Hematopoietic multipotent progenitor cell treated with erythropoietin and hydrocortisone succinate and interleukin-3 and kit ligand, for 4 days (in vitro differentiated cells): ENCODE results near the gene RENBP.
"Not testable (repeated sequence)": the region's sequence is repeated elsewhere in the genome, so short reads cannot be mapped to it uniquely, and the experiment has no call there.

Experiments used
- DNase-seq: peaks from one replicate; pipeline ENCODE4 v3.0.0-alpha.2; 2015

The RENBP gene

DNA sequence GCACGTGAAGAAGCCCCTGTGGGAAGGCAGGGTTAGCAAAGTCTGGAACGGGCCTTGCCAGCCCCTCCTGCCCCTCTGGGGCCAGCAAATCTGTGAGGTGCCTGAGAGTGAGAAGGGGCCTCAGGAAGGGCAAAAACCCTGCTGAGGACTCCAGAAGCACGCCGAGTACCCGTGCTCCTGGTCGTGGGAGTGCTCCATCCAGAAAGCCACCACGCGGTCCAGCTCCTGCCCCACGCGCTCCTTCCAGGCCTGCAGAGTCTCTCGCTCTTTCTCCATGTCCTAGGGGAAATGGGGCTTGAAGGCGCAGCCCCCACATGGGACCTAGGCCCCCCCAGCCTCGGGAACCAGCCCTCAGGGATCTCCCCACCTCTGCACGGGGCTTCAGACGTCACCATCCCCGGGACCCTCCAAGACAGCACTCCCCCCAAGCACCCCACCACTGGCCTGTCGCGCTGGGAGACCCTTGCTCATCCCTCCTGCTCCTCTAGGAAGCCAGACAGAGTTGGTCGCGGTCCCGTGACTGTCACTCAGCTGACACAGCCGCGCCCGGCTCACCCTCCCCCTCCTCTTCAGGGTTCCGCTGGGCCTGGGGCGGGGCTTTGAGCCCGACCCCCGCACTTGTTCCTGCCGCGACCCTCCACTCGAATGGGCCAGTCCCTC is at the start of gene RENBP:
Gene RENBP, minus strand, starts transcription at position 504 of the 660 bp plus-strand sequence. Its CDS starts 33 bp downstream, at position 471.
- peak; percentile 78 for DNase-seq

DNA sequence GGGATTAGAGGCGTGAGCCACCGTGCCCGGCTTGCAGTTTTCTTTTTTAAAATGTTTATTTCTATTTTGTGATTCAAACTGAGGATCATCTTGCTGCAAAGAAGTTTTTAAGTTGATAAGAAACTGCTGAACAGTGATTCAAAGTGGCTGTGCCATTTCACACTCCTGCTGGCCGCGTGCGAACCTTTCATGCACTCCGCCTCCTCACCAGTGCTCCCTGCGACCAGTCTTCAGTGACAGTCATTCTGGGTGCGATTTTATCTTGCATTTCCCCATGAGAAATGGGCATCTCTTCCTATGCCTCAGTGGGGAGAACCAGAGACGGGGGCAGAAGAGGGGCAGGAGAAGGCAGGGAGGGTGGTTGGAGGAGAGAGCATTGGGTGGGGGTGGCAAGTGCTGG is 49.5 kb upstream of the RENBP start:
- DNase-seq: no peak

DNA sequence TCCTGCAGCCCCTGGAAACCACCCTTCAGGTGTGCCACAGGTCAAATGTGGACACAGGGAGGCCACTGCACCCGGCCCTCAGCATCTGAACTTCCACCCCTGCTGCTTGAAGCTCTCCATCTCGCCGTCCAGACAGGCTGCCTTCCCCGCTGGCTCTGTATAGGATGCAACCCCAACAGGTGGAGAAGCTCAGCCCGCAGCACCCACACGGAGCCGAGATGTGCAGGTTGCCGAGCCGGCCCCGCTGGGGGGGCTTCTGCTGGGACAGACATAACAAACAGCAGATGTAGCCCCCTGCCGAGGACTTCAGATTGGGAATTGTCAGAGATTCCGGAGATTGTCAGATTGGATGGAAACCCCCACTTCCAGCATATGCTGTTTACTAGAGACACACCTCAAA is 48.6 kb upstream of the RENBP start:
- no peak for DNase-seq

DNA sequence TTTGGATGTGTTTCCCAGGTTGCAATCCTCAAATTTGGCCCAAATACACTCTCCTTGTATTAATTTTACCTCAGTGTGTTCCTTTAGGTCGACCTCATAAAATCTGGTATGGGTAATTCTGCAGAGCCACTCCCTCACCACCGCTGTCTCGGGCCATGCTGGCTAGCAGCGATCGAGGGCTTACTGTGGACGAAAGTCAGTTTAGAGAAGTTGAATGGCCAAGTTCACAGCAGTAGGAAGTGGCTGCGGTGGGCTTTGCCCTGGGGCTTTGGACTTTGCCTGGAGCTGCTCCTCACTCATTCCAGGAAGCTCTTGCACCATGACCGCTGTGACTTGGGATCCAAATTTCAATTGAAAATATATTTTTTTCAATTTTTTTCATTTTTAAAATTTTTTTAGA is 47.7 kb upstream of the RENBP start:
- no peak for DNase-seq

DNA sequence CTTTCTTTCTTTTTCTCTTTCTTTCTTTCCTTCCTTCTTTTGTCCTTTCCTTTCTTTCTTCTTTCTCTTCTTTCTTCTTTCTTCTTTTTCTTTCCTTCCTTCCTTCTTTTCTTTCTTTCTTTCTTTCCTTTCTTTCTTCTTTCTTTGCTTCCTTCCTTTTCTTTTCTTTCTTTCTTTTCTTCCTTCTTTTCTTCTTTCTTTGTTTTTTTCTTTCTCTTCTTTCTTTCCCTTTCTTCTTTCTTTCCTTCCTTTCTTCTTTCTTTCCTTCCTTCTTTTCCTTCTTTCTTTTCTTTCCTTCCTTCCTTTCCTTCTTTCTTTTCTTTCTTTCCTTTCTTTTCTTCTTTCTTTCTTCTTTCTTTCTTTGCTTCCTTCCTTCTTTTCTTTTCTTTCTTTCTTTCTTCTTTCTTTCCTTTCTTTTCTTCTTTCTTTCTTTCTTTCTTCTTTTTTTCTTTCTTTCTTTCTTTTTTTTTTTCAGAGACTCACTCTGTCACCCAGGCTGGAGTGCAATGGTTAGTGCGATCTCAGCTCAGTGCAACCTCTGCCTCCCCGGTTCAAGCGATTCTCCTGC is 46.7 kb upstream of the RENBP start:
- DNase-seq: no peak

DNA sequence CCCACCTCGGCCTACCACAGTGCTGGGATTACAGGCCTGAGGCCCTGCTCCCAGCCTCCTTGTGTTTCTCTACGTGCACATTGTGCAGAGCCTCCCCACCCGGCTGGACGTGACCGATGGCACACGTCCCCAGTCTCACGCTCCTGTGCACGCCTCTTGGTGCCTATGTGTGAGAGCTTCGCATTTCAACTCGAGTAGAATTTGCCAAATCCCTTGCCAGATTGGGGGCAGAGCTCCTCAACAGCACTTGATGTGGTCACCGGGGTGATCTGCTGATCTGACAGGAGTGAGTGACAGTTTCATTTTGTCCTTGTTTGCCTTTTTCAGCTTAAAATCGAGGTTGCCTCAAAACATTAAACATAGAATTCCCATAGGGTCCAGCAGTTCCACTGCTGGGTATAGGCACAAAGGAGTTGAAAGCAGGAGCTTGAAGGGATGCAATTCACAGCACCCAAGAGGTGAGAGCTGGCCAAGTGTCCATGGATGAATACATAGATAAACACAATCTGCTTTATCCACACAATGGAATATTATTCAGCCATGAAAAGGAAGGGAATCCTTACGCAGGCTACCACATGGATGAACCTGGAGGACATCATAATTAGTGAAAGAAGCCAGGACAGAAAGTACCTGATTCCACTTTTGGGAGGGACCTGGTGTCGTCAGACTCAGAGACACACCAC is 45.7 kb upstream of the RENBP start:
- no peak for DNase-seq

DNA sequence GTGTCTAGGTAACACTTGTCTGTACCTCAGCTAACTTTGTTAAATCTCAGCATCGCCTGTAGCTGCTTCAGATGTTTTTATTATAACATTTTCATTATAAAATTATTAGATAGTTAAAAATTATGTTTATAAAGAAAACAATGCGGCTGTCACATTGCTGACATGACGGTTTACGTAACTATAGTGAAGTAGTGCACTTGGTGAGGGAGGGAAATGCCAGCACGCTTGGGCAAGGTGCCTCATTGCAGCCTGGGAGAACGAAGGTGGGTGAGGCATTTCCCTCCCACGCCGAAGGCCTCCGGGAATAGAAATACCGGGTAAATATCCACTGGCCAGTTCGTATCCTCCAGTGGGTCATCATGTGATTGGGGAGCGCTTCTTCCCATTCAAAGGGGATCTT is 44.0 kb upstream of the RENBP start:
- no peak for DNase-seq

DNA sequence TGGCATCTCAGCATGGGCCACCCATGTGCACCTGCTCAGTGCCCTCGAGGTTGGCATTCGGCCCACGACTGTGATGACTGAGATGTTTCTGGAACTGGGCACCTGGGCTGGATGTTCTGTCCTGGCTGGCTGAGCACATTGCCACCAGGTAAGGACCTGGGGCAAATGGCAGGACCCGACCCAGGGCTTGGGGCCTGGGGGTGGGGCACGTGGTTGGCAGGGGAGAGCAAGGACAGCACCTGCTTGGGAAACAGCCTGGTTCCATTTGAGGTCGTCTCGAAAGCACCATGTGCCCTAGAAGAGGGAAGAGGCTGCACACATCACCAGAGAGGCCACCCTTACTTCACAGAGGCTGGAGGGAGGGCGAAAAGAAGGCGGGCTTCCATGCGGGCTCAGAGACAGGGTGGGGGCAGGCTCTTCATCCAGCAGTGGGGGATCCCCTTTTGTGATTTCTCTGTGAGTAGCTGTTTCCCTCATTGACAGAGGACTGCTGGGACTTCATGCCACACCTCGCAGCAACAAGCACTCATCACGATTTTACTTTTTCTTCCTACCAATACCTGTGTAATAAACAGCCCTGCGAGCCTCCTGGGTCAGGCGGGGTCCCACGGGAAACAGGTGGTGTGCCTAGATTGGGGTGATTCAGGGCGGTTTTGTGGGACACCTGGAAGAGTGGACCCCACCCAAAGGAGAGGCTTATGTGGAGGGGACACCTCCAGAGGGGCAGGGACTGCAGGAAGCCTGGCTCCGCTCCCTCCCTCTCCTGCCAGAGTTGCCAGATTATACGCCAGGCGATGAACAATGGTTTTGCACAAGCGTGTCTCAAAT is 40.1 kb upstream of the RENBP start:
- peak; percentile 47 for DNase-seq

DNA sequence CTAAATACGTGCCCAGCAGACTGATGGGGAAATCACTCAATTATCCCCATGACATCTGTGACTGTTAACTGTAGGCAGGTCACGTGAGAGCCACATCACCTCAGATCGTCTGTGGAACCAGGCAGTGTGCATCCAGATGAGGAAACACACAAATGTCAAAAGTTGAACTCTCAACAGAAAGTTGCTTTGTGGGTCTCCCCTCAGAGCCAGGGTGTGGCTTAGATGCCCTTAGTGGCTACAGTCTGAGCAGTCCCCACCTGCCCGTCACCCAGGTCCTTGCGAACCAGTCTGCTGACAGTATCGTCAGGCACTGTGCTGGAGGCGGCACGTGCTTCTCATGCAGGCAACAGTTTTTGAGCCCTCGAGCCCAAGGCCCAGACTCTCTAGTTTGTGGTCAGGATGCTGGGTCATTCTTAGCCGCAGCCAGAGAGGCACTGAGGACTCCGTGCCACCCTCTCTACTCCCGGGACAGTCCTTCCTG is 38.9 kb upstream of the RENBP start:
- no peak for DNase-seq

DNA sequence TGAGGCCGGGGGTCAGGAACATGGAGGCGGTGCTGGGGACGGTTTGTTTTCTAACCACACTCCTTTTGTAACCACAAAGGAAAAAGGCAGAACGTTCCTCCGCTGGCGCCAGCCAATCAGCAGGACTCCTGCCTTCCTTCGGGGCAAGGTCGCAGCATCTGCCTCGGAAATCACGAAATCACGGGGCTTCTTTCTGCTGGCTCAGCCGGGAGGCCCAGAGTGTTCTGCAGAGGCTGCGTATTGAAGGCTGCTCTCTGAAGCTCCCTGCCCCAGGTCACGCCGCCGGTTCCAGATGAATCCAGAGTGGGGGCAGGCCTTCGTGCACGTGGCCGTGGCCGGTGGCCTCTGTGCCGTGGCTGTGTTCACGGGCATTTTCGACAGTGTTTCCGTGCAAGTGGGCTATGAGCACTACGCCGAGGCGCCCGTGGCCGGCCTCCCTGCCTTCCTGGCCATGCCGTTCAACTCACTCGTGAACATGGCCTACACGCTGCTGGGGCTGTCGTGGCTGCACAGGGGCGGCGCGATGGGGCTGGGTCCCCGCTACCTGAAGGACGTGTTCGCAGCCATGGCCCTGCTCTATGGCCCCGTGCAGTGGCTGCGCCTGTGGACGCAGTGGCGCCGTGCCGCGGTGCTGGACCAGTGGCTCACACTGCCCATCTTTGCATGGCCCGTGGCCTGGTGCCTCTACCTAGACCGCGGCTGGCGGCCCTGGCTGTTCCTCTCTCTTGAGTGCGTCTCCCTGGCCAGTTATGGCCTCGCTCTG is 37.5 kb upstream of the RENBP start:
- DNase-seq: peak; percentile 88

DNA sequence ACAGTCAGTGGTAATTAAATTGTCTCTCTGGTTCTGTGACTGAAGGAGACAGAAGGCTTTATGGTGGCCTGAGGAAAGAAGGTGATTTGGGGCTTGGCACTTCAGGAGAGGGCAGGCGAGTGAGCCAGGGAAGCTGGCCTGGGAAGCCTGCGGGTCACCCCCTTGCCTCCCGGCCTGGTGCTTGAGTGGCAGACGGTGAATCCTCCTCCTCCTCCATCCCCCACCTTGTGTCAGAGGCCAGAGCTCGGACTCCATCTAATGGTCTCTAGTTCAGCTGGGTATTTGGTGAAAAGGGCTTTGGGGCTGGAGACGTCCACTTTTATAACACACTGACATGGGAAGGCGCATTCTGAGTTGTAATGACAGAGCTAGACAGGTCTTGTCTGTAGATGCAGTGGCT is 36.8 kb upstream of the RENBP start:
- DNase-seq: no peak

DNA sequence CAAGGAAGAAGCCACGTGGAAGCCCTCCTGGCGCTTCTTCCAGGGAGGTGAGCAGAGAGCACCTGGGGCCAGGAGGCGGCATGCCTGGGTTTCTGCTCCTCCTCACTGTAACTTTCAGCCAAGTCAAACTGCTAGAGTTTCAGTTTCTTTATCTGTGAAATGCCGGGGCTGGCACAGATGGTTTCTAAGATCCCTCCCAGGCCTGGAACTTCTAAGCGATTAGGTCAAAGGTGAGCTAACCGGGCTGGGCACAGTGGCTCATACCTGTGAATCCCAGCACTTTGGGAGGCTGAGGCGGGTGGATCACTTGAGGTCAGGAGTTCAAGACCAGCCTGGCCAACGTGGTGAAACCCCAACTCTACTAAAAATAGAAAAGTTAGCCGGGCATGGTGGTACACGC is 36.0 kb upstream of the RENBP start:
- DNase-seq: not testable (repeated sequence)

DNA sequence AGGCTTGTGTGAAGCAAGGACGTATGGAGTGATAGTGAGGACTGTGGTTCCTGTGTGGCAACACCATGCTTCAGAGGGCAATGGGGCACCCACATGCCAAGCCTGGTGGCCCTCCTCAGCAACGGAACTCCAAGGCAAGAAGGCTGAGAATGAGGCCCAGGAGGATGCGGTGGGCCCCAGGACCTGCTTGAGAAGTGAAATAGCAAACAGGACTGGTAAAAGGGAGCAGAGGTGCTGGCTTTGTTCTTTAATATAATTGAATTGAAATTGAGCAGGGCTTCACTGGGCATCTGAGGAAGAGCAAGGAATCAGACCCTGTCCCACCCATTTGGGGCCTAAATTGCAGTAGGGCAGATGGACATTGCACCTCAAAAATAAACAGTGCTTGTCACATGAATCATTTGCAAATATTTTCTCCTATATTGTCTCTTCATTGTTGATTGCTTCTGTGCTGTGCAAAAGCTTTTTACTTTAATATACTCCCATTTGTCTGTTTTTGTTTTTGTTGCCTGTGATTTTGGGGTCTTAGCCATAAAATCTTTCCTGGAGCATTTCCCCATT is 30.4 kb upstream of the RENBP start:
- peak; percentile 35 for DNase-seq

DNA sequence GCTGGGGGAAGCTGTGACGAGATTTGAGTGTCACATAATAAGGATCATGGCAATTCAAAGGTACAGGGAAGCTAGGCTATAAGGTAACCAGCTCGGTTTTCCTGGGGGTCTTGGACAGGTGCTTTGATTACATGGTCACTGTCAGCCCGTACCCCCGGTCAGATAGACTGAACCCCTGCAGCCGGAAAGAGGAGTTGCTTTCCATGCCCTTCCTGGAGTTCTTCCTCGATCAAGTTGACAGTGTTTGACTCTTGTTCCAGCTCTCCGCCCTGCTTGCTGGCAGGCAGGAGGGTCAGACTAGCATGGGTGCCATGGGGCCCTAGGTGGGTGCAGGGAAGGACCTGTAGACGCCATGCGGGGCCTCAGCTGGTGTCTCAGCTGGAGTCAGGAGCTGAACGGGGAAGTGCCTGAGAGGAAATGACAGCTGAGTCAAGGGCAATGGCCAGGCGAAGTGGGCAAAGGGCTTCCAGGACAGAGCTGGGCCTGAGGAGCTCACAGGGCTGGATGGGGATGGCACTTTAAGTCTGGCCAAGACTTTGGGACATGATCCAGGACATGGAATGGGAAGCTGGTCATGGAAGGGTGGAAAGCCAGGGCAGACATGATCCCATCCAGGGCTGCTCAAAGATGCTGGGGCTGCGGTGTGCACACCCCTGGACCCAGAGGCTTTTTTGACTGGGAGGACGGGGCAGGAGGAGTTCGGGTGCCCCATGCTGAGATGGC is 29.7 kb upstream of the RENBP start:
- DNase-seq: peak; percentile 26

DNA sequence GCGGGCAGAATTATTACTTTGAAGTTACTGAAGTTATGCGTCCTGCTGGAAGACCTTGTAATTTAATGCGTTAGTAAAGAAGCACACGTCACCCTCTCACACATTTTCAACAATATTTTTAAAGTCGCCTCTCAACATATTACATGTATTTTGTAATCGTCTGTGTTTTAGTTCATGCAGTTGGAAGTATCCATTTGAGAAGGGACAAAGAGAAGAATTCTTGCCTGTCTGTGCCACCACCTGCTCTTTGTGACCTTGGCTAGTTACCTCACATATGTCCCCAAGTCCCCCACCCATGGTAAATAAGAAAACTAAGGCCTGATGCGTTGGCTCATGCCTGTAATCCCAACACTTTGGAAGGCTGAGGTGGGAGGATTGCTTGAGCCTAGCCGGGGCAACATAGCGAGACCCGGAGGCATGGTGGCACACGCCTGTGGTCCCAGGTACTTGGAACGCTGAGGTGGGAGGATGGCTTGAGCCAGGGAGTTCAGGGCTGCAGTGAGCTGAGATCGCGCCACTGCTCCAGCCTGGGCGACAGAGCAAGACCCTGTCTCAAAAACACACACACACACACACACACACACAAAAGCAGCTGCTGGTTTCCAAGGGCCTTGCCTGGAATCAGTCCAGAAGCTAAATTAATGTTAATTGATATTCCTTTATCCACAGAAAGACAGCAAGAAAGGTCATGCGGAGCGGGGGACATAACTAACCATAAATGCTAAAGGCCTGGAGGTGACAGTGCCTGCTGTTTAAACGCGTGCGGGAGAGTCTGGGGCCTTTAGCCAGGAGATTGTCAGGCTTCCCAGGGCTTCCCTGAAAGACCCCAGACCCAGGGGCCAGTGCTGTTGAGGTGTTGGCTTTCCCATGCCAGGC is 28.9 kb upstream of the RENBP start:
- DNase-seq: no peak

DNA sequence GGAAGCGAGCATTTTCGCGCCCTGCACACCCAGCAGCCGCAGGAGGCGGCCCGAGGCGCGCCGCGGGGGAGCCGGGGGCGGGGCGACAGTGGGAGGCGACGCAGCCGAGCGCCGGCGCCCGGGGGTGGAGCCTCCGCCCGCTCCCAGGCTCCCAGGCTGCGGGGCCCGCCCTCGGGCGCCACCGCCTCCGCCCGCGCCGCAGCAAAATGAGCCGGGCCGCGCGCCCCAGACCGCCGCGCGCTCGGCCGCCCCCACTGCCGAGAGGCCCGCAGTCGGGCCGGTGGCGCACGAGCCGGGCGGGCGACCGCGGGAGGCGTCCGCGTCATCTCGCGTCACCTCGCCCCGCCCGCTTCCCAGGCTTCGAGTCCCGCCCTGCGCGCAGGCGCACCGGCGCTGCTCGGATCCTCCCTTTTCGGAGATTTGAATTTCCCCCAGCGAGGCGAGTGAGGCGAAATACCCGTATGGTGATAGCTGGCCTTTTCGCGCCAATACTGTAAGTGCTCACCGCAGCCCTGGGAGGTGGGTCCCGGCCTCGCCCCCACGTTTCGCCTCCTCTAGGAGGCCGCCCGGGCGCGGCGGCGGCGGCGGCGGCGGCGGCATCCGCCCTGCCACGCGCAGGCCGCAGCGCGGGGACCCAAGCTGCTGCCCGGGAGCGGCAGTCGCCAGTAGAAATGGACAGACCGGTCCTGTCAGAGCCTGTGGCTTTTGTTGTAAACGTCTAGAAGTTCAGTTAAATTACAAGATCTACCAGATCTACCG is 28.1 kb upstream of the RENBP start, which contains the start of gene TMEM187:
Gene TMEM187, plus strand, starts transcription at position 387 of the 759 bp plus-strand sequence. CDS start 9,309 bp downstream, outside the sequence.
- peak; percentile 97 for DNase-seq

DNA sequence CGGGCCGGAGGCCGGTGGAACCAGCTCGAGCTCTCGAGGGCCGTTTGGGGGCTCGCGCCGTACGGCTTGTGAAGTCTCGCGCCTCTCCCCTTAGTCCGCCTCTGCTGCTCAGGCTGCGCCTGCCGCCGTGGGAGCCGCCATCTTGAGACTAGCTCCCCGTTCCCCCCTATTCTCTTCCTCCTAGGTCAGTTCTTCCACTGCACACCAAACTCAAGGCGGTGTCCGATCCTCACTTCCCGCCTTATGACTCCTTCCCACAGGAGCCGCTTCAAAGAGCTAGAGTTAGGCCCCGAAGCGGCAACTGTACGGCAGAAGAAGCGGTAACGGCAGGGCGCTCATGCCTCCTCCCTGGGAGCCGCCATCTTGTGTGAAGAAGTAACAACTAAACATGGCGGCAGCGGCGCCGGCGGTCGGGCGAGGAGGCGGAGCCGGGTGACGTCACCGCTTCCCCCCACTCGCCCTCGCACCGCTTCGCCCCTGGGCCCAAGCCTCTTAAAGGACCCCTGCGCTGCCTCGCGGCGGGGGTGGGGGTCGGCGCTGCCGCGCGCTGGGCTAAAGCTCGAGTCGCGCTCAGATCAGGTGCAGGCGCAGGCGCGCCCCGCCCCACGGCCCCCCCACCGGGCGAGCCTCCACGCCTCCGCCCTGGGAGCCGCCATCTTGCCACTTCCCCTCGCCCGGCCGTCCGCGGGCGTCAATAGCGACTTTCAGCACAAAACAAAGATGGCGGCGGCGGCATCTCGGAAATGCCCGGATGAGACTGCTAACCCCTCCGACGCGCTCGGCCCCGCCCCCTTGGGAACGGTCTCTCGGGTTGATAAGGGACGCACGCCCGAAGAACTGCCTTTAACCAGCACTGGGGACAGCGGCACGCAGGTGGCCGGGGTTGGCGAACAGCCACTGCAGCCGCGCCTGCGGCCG is 27.3 kb upstream of the RENBP start, which contains the start of gene HCFC1:
Gene HCFC1, minus strand, starts transcription at position 369 of the 918 bp plus-strand sequence. CDS start 978 bp downstream, outside the sequence.
- peak; percentile 96 for DNase-seq

DNA sequence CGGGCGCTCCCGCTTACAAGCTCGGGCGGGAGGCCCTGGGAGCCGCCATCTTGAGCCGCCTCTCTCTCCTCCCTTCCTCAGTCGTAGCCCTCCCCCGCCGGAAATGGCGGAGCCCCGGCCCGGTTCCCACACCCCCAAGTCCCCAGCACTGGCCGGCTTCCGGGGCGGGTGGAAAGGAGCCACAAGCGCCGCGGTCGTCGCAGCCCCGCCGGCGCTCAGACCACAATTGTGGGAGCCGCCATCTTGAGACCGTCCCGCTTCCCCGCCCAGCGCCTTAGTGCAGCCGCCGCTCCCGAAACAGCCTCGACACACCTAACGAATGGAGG is 26.6 kb upstream of the RENBP start:
- peak; percentile 95 for DNase-seq
